Fibroblast of lung (primary cell): ENCODE results near the gene USP17L18. TPM values are rescaled to one million over a fixed set of nuclear protein-coding genes. Genes with fewer than 3 reads are reported as not detected.
"Not testable (repeated sequence)": the region's sequence is repeated elsewhere in the genome, so short reads cannot be mapped to it uniquely, and the experiment has no call there.

ENCODE experiments used
- DNase-seq, 2 donors: peaks; one replicate each; pipeline versions ENCODE4 v3.0.0 to v3.0.0-alpha.2; 2010; ENCODE audit warnings: low read depth in 2 of 2
- H2AFZ ChIP-seq: 2 replicates; pipeline ENCODE4 v1.5.1; 2012; ENCODE audit warnings: low read length, control low read depth, inconsistent platforms
- H3K27ac ChIP-seq: 2 replicates; pipeline ENCODE4 v1.5.1; 2011; ENCODE audit warnings: low read length, control low read depth; ENCODE audit not compliant: insufficient read depth
- H3K27me3 ChIP-seq: 2 replicates; pipeline ENCODE4 v1.5.1; 2011; ENCODE audit warnings: mild to moderate bottlenecking, low read length; ENCODE audit not compliant: control insufficient read depth, insufficient read depth
- H3K36me3 ChIP-seq: 2 replicates; pipeline ENCODE4 v1.5.1; 2011; ENCODE audit warnings: low read length; ENCODE audit not compliant: control insufficient read depth, insufficient read depth
- H3K4me1 ChIP-seq: 2 replicates; pipeline ENCODE4 v1.5.1; 2011; ENCODE audit warnings: low read length; ENCODE audit not compliant: control insufficient read depth, insufficient read depth; ENCODE audit errors: extremely low read depth
- H3K4me2 ChIP-seq: 2 replicates; pipeline ENCODE4 v1.5.1; 2011; ENCODE audit warnings: low read length, control low read depth; ENCODE audit not compliant: insufficient read depth; ENCODE audit errors: extremely low read depth
- H3K4me3 ChIP-seq, 4 experiments: fragments of 200-600 bp in 1 of 4; sonication (generic) in 1 of 4; replicated peaks in 1 of 4; 2 replicates each; pipeline ENCODE4 v1.5.1; 2011 to 2016; ENCODE audit warnings: low read length in 4 of 4, low read depth in 3 of 4, mild to moderate bottlenecking in 3 of 4, control low read depth in 2 of 4, inconsistent platforms in 1 of 4, mixed read lengths in 1 of 4; ENCODE audit not compliant: insufficient read depth in 1 of 4; ENCODE audit errors: control extremely low read depth in 1 of 4
- H3K79me2 ChIP-seq: 2 replicates; pipeline ENCODE4 v1.5.1; 2012; ENCODE audit warnings: mild to moderate bottlenecking, low read length, inconsistent platforms; ENCODE audit not compliant: control insufficient read depth, insufficient read depth
- H3K9ac ChIP-seq: 2 replicates; pipeline ENCODE4 v1.5.1; 2011; ENCODE audit warnings: mild to moderate bottlenecking, low read length, control low read depth; ENCODE audit not compliant: insufficient read depth
- H3K9me3 ChIP-seq: 2 replicates; pipeline ENCODE4 v1.5.1; 2012; ENCODE audit warnings: low read depth, low read length; ENCODE audit not compliant: control insufficient read depth, insufficient read depth
- H4K20me1 ChIP-seq: 2 replicates; pipeline ENCODE4 v1.5.1; 2011; ENCODE audit warnings: low read length; ENCODE audit not compliant: control insufficient read depth, insufficient read depth; ENCODE audit errors: extremely low read depth
- polyA minus RNA-seq: library from RNA; depleted of rRNA, polyadenylated mRNA; stranded (reverse); fragments of >200 nt; gene quantifications from 2 replicates; pipeline ENCODE4 v1.2.3, GENCODE V29; 2011; ENCODE audit warnings: low replicate concordance
- polyA plus RNA-seq, 2 donors: library from polyadenylated mRNA; depleted of rRNA in 1 of 2; stranded (reverse) in 1 of 2; unstranded in 1 of 2; fragments of >200 nt; gene quantifications; 2 replicates each; pipeline ENCODE4 v1.2.1, GENCODE V29; 2011 to 2012; ENCODE audit warnings: missing spikeins in 1 of 2
- total RNA-seq: library from RNA; depleted of rRNA; stranded (reverse); fragments of >200 nt; gene quantifications from 2 replicates; pipeline ENCODE4 v1.2.1, GENCODE V29; 2014

USP17L18 gene
- not detected in 2 replicates for total RNA-seq
- not detected in 2 replicates for polyA plus RNA-seq
- not detected in 2 replicates for polyA plus RNA-seq (2012)
- not detected in 2 replicates for polyA minus RNA-seq

DNA sequence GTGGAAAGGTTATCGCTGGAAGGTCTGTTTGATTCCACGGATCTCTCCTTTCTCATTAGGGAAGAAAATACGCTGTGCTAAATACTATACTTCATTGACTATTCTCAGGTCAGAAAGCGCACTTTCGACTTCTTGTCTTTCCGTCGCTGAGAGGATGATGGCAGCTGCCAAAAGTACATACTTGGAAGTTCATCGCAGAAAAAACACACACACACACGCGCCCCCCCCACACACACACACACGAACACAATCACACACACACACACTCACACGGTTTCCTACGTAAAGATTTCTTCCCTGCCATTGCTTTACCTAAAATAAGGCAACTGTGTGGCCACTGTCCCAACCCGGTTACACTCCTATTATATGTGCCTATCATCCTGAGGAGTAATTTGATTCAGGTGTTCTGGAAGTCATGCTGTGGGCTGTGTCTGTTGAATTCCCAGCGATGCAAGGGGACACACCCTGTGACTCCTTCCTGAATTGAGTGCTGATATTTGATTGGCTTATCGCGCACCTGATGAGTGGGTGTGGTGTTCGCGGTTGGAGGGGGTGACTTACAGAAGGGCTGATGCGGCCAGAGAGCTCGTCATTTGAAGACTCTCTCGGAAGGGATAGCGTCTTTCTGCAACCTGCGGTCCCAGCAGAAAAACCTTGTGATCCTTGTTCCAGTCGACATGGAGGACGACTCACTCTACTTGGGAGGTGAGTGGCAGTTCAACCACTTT is at the start of gene USP17L18:
Gene USP17L18 (plus strand): TSS at position 678 of the 728 bp plus-strand sequence. CDS start 0 bp downstream, at position 678.
- not testable (repeated sequence) for H3K4me3 ChIP-seq, H3K79me2 ChIP-seq, H3K9me3 ChIP-seq, H3K9ac ChIP-seq, H3K36me3 ChIP-seq, H4K20me1 ChIP-seq, H3K27me3 ChIP-seq, H2AFZ ChIP-seq, H3K27ac ChIP-seq, H3K4me2 ChIP-seq, H3K4me1 ChIP-seq
- peak in 1 of 2 donors; percentile 9 for DNase-seq

DNA sequence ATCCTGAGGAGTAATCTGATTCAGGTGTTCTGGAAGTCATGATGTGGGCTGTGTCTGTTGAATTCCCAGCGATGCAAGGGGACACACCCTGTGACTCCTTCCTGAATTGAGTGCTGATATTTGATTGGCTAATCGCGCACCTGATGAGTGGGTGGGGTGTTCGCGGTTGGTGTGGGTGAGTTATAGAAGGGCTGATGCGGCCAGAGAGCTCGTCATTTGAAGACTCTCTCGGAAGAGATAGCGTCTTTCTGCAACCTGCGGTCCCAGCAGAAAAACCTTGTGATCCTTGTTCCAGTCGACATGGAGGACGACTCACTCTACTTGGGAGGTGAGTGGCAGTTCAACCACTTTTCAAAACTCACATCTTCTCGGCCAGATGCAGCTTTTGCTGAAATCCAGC is 38.1 kb upstream of the USP17L18 start, which contains the start of gene USP17L10:
Gene USP17L10 (plus strand): TSS at position 301 of the 400 bp plus-strand sequence. CDS start 0 bp downstream, at position 301.
- not testable (repeated sequence) for H3K9ac ChIP-seq, H3K27ac ChIP-seq, H3K4me2 ChIP-seq, H3K4me1 ChIP-seq, H4K20me1 ChIP-seq, DNase-seq, H3K27me3 ChIP-seq, H3K4me3 ChIP-seq, H3K79me2 ChIP-seq, H3K36me3 ChIP-seq, H2AFZ ChIP-seq, H3K9me3 ChIP-seq

DNA sequence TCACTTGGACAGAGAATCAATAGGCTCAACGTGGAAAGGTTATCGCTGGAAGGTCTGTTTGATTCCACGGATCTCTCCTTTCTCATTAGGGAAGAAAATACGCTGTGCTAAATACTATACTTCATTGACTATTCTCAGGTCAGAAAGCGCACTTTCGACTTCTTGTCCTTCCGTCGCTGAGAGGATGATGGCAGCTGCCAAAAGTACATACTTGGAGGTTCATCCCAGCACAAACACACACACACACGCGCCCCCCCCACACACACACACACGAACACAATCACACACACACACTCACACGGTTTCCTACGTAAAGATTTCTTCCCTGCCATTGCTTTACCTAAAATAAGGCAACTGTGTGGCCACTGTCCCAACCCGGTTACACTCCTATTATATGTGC is 33.7 kb upstream of the USP17L18 start:
- not testable (repeated sequence) for H3K9me3 ChIP-seq, H3K4me1 ChIP-seq, H3K4me2 ChIP-seq, H2AFZ ChIP-seq, H3K27ac ChIP-seq, H3K36me3 ChIP-seq, H3K9ac ChIP-seq, H3K4me3 ChIP-seq, DNase-seq, H3K27me3 ChIP-seq, H3K79me2 ChIP-seq, H4K20me1 ChIP-seq

GRCh38 chr4:9215105-9215504 is 33.3 kb upstream of the USP17L18 start, which contains the start of gene USP17L11:
Gene USP17L11 (plus strand): TSS chr4:9215405. CDS start chr4:9215405, 0 bp downstream.
- not testable (repeated sequence) for H3K27ac ChIP-seq, H3K79me2 ChIP-seq

GRCh38 chr4:9219852-9220251 is 28.6 kb upstream of the USP17L18 start, which contains the start of gene USP17L12:
Gene USP17L12 (plus strand): TSS chr4:9220152. CDS start chr4:9220152, 0 bp downstream.
- not testable (repeated sequence) for H3K9me3 ChIP-seq, H3K27ac ChIP-seq, H3K4me1 ChIP-seq, H2AFZ ChIP-seq, H3K27me3 ChIP-seq, H3K36me3 ChIP-seq, H3K79me2 ChIP-seq, H3K4me3 ChIP-seq, DNase-seq, H4K20me1 ChIP-seq, H3K9ac ChIP-seq, H3K4me2 ChIP-seq

More at GRCh38 chr4:9215105-9215504, 33.3 kb upstream of the USP17L18 start, which contains the start of gene USP17L11:
- not testable (repeated sequence) for H3K36me3 ChIP-seq, H4K20me1 ChIP-seq, H3K4me3 ChIP-seq, H2AFZ ChIP-seq, DNase-seq, H3K4me1 ChIP-seq, H3K9me3 ChIP-seq, H3K27me3 ChIP-seq, H3K9ac ChIP-seq, H3K4me2 ChIP-seq

DNA sequence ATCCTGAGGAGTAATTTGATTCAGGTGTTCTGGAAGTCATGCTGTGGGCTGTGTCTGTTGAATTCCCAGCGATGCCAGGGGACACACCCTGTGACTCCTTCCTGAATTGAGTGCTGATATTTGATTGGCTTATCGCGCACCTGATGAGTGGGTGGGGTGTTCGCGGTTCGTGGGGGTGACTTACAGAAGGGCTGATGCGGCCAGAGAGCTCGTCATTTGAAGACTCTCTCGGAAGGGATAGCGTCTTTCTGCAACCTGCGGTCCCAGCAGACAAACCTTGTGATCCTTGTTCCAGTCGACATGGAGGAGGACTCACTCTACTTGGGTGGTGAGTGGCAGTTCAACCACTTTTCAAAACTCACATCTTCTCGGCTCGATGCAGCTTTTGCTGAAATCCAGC is 23.8 kb upstream of the USP17L18 start, which contains the start of gene USP17L13:
Gene USP17L13 (plus strand): TSS at position 301 of the 400 bp plus-strand sequence. CDS start 0 bp downstream, at position 301.
- H3K36me3 ChIP-seq, H3K9ac ChIP-seq, H3K9me3 ChIP-seq, H4K20me1 ChIP-seq, H3K4me2 ChIP-seq, H3K27me3 ChIP-seq, DNase-seq, H2AFZ ChIP-seq, H3K79me2 ChIP-seq, H3K27ac ChIP-seq, H3K4me3 ChIP-seq, H3K4me1 ChIP-seq: not testable (repeated sequence)
